ENCODE data around the gene PRND. TPM values are rescaled to one million over a fixed set of nuclear protein-coding genes. Genes with fewer than 3 reads are reported as not detected.

Gene PRND
- total and polyA plus RNA-seq, 2 of the 8 experiments (the other 6 are each of a cell fraction or from before 2014, with no cell fraction given) = 0.09 to 0.11 TPM

GRCh38 chr20:4711511-4711910, 10.2 kb upstream of the PRND start:
- Histone ChIP-seq H3K4me2 (ENCODE audit: insufficient read depth in 1 of 2, low read depth in 2 of 2, low read length in 2 of 2) (no peak overlapping the region), H4K8ac (ENCODE audit: extremely low read depth, insufficient read depth, low read length) (no peak overlapping the region), H3K23me2 (ENCODE audit: low read depth, low read length) (no peaks in the 10 kb centered on the region), H3K9ac (replicated peaks in 1 of 4; ENCODE audit: extremely low read depth in 1 of 4, low read depth in 3 of 4, low read length in 3 of 4) (no peak overlapping the region), H2BK5ac (ENCODE audit: low read depth, low read length) (no peak overlapping the region), H3K14ac (ENCODE audit: insufficient read length) (no peak overlapping the region), H3K18ac (ENCODE audit: extremely low read depth, low read length) (no peak overlapping the region), H4K20me1 (replicated peaks in 1 of 2; ENCODE audit: control insufficient read depth in 1 of 2, insufficient read depth in 2 of 2, low read length in 2 of 2) (no peaks in the 10 kb centered on the region), H3K56ac (replicated peaks; ENCODE audit: insufficient read length, low read depth, low read length) (no peak overlapping the region), H2AFZ (ENCODE audit: low read length) (no peak overlapping the region), H3K4ac (replicated peaks; ENCODE audit: insufficient read length, low read depth, low read length) (no peak overlapping the region), H2BK12ac (ENCODE audit: low read depth, low read length) (no peak overlapping the region), H3K79me1 (ENCODE audit: low read depth, low read length) (no peaks in the 10 kb centered on the region), H3K27ac (ENCODE audit: low read depth, low read length) (no peak overlapping the region), H3K9me3 (ENCODE audit: insufficient read depth in 2 of 2, low read depth in 1 of 2, low read length in 1 of 2) (no peaks in the 10 kb centered on the region), H3K79me2 (ENCODE audit: control insufficient read depth in 1 of 2, insufficient read depth in 2 of 2, low read length in 2 of 2) (no peaks in the 10 kb centered on the region), H3K36me3 (ENCODE audit: control insufficient read depth in 2 of 4, insufficient read depth in 4 of 4, low read length in 3 of 4) (no peaks in the 10 kb centered on the region), H3K4me1 (replicated peaks in 1 of 4; ENCODE audit: control insufficient read depth in 3 of 4, insufficient read depth in 4 of 4, low read length in 3 of 4) (peaks cover 0 to 3% (median 0%) of the 10 kb centered on the region in 4 experiments; a peak in 1 of 7 replicates), H3K27me3 (replicated peaks in 1 of 4; ENCODE audit: control insufficient read depth in 3 of 4, extremely low read depth in 1 of 4, insufficient read depth in 3 of 4, low read length in 3 of 4) (no peaks in the 10 kb centered on the region), H2BK20ac (ENCODE audit: low read length) (no peak overlapping the region), H3K4me3 (ENCODE audit: extremely low read depth in 1 of 4, insufficient read depth in 2 of 4, low read depth in 3 of 4, low read length in 4 of 4) (no peak overlapping the region), H2BK15ac (ENCODE audit: low read length) (no peak overlapping the region), H4K91ac (replicated peaks; ENCODE audit: insufficient read length, low read length) (no peak overlapping the region), H2AK5ac (ENCODE audit: low read depth, low read length) (no peak overlapping the region), H4K5ac (ENCODE audit: insufficient read length, low read depth, low read length) (no peak overlapping the region), H3K23ac (ENCODE audit: insufficient read length) (no peak overlapping the region), H2BK120ac (replicated peaks; ENCODE audit: low read depth, low read length) (no peak overlapping the region)
- DNase-seq (ENCODE audit: low read depth in 1 of 2, low spot score in 2 of 2) = no peak
- FAIRE-seq = no peak
- ChIA-PET POLR2A (ENCODE audit: partially characterized antibody) (no interaction called here), CTCF (ENCODE audit: partially characterized antibody) (no interaction called here)
- WGBS, 2 experiments (ENCODE audit: extremely low coverage in 1 of 2, insufficient coverage in 1 of 2, insufficient read length in 1 of 2, insufficient replicate concordance in 2 of 2, low coverage in 1 of 2, low lambda C conversion rate in 2 of 2, missing lambda C conversion rate in 1 of 2) = 93% methylated on average over 5 of the region's 5 CpGs; no CpG with 5 or more reads in 1 of the 2 experiments
- TF ChIP-seq TAF1 (IDR thresholded peaks at IDR 0.05; ENCODE audit: low read depth, low read length) (no peak), MAFK (IDR thresholded peaks at IDR 0.05; ENCODE audit: low read depth, low read length) (no peak), GABPA (IDR thresholded peaks at IDR 0.05; ENCODE audit: borderline replicate concordance, insufficient read depth, low read length) (no peak), SP1 (IDR thresholded peaks at IDR 0.05; ENCODE audit: low read depth, low read length) (no peak), ZNF274 (IDR thresholded peaks at IDR 0.05; ENCODE audit: borderline replicate concordance, extremely low read depth, low read length) (no peak), SUZ12 (IDR thresholded peaks at IDR 0.05; ENCODE audit: low read length) (no peak), CTCF (IDR thresholded peaks at IDR 0.05; ENCODE audit: control extremely low read depth in 1 of 3, insufficient read depth in 1 of 3, low read depth in 1 of 3, low read length in 3 of 3) (no peak), USF2 (IDR thresholded peaks at IDR 0.05; ENCODE audit: low read length) (no peak), E2F6 (IDR thresholded peaks at IDR 0.05) (no peak)
